HepG2 (cell line): ENCODE results near the gene SELENOV. TPM values are rescaled to one million over a fixed set of nuclear protein-coding genes. Genes with fewer than 3 reads are reported as not detected.

Source experiments
- ATAC-seq: fragments of 200-7000 bp; cut with Tn5 transposase; 3 replicates; pipeline ENCODE4 v1.9.1; 2020; ENCODE audit warnings: mild to moderate bottlenecking, moderate library complexity
- BruUV-seq: library from RNA; stranded (reverse); fragments of 400-500 nt; replicated peaks from 2 replicates; lab custom pipeline; 2021; lab: Mats Ljungman, UMichigan
- CTCF ChIA-PET: fragments of 300-600 bp; formaldehyde crosslinking; extraction: SDS; loops from one replicate; lab custom pipeline; 2021; ENCODE audit warnings: low total read pairs, inconsistent platforms, low intra/inter-chr PET ratio; lab: Yijun Ruan, JAX
- POLR2A ChIA-PET: fragments of 350-600 bp; sonication (Branson Sonifier 250); formaldehyde crosslinking; loops from one replicate; lab custom pipeline; 2020; ENCODE audit warnings: antibody characterized with exemption, inconsistent platforms; lab: Yijun Ruan, JAX
- DNase-seq: peaks from one replicate; pipeline ENCODE4 v3.0.0-alpha.2; 2015; ENCODE audit warnings: low spot score
- FAIRE-seq: peaks from 3 replicates; lab custom pipeline; 2011; peaks lifted over from hg19 to GRCh38; lab: Jason Lieb, UNC
- H2AFZ ChIP-seq: one replicate; pipeline ENCODE4 v1.6.1; 2011; ENCODE audit warnings: low read length, inconsistent platforms
- H3K27ac ChIP-seq: fragments of 300-600 bp; 3 replicates; pipeline ENCODE4 v1.8.0; 2011; ENCODE audit warnings: mixed run types, mild to moderate bottlenecking, mixed read lengths, low read length, inconsistent platforms; ENCODE audit not compliant: insufficient read depth; ENCODE audit errors: extremely low read length
- H3K27me3 ChIP-seq, 2 experiments: fragments of 200-600 bp in 1 of 2; 2 replicates in 1 of 2; 3 replicates in 1 of 2; pipeline versions ENCODE4 v1.6.0 to v1.8.0; 2011; ENCODE audit warnings: low read length in 2 of 2, mild to moderate bottlenecking in 2 of 2, moderate library complexity in 2 of 2, inconsistent platforms in 1 of 2; ENCODE audit not compliant: insufficient read depth in 2 of 2, control insufficient read depth in 1 of 2
- H3K36me3 ChIP-seq, 2 experiments: fragments of 200-600 bp in 1 of 2; replicated peaks in 1 of 2; 2 replicates in 1 of 2; 3 replicates in 1 of 2; pipeline versions ENCODE4 v1.5.1 to v1.8.0; 2011; ENCODE audit warnings: low read length in 2 of 2, inconsistent platforms in 1 of 2; ENCODE audit not compliant: insufficient read depth in 2 of 2, control insufficient read depth in 1 of 2
- H3K4me1 ChIP-seq: 2 replicates; pipeline ENCODE4 v1.5.1; 2012; ENCODE audit warnings: low read length, inconsistent platforms; ENCODE audit not compliant: insufficient read depth
- H3K4me2 ChIP-seq: 2 replicates; pipeline ENCODE4 v1.6.0; 2011; ENCODE audit warnings: low read depth, low read length, inconsistent platforms
- H3K4me3 ChIP-seq, 3 experiments: fragments of 200-600 bp in 1 of 3; sonication (generic), shearing (Covaris generic) in 1 of 3; replicated peaks in 1 of 3; 2 replicates each; pipeline ENCODE4 v1.5.1; 2011 to 2016; ENCODE audit warnings: low read length in 3 of 3, inconsistent platforms in 2 of 3, low read depth in 2 of 3, mild to moderate bottlenecking in 2 of 3, control low read depth in 1 of 3, mixed read lengths in 1 of 3; ENCODE audit not compliant: insufficient read depth in 1 of 3
- H3K79me2 ChIP-seq: one replicate; pipeline ENCODE4 v1.6.1; 2011; ENCODE audit warnings: low read length, inconsistent platforms; ENCODE audit not compliant: insufficient read depth
- H3K9ac ChIP-seq: 2 replicates; pipeline ENCODE4 v1.6.0; 2011; ENCODE audit warnings: mild to moderate bottlenecking, low read depth, low read length, inconsistent platforms; ENCODE audit not compliant: insufficient read depth
- H3K9me3 ChIP-seq: 2 replicates; pipeline ENCODE4 v1.5.1; 2012; ENCODE audit warnings: mild to moderate bottlenecking, low read length
- H4K20me1 ChIP-seq: 2 replicates; pipeline ENCODE4 v1.6.0; 2011; ENCODE audit warnings: inconsistent platforms, mild to moderate bottlenecking, low read length, moderate library complexity; ENCODE audit not compliant: insufficient read depth
- CBX2 ChIP-seq, 2 experiments: fragments of 200-600 bp in 1 of 2; sonication (generic); formaldehyde crosslinking in 1 of 2; IDR thresholded peaks; 2 replicates each; pipeline versions ENCODE4 v1.7.0 to v1.8.1; 2018 to 2022; ENCODE audit warnings: low read depth in 2 of 2, low read length in 1 of 2, mild to moderate bottlenecking in 1 of 2, missing genetic modification reagents in 1 of 2
- GATAD2A ChIP-seq: IDR thresholded peaks from 2 replicates; pipeline ENCODE4 v1.6.1; 2016
- HNF1B ChIP-seq: sonication (generic); formaldehyde crosslinking; IDR thresholded peaks from 2 replicates; pipeline ENCODE4 v1.5.1; 2020; ENCODE audit warnings: mild to moderate bottlenecking, moderate library complexity, missing genetic modification reagents
- KAT8 ChIP-seq: IDR thresholded peaks from 2 replicates; pipeline ENCODE4 v1.6.1; 2016; ENCODE audit warnings: missing genetic modification reagents, missing compliant biosample characterization
- SRSF4 ChIP-seq: fragments of 200-400 bp; formaldehyde crosslinking; IDR thresholded peaks from one replicate; pipeline ENCODE4 v1.6.1; 2018; ENCODE audit warnings: mild to moderate bottlenecking, low read depth, low read length, moderate library complexity; ENCODE audit not compliant: poor library complexity, severe bottlenecking
- TFDP2 ChIP-seq: sonication (generic); formaldehyde crosslinking; IDR thresholded peaks from 2 replicates; pipeline ENCODE4 v1.4.0; 2020; ENCODE audit warnings: missing genetic modification reagents
- THAP8 ChIP-seq: sonication (generic); formaldehyde crosslinking; IDR thresholded peaks from 2 replicates; pipeline ENCODE4 v1.5.1; 2020; ENCODE audit warnings: missing genetic modification reagents, mild to moderate bottlenecking, borderline replicate concordance
- UBTF ChIP-seq: sonication (generic); formaldehyde crosslinking; IDR thresholded peaks from 2 replicates; pipeline ENCODE4 v1.4.0; 2020; ENCODE audit warnings: mild to moderate bottlenecking, missing genetic modification reagents
- ZBTB1 ChIP-seq: sonication (generic); formaldehyde crosslinking; IDR thresholded peaks from 2 replicates; pipeline ENCODE4 v1.4.0; 2020; ENCODE audit warnings: missing genetic modification reagents, borderline replicate concordance
- ZBTB3 ChIP-seq: sonication (generic); formaldehyde crosslinking; IDR thresholded peaks from 2 replicates; pipeline ENCODE4 v1.4.0; 2020; ENCODE audit warnings: low read depth, mild to moderate bottlenecking, moderate library complexity, missing genetic modification reagents, borderline replicate concordance
- ZBTB43 ChIP-seq: sonication (generic); formaldehyde crosslinking; conservative IDR thresholded peaks from 2 replicates; pipeline ENCODE4 v1.4.0; 2020; ENCODE audit warnings: missing genetic modification reagents
- ZNF251 ChIP-seq: sonication (generic); formaldehyde crosslinking; IDR thresholded peaks from 2 replicates; pipeline ENCODE4 v1.9.0; 2021; ENCODE audit warnings: mild to moderate bottlenecking, missing genetic modification reagents
- ZNF432 ChIP-seq: sonication (generic); formaldehyde crosslinking; IDR thresholded peaks from 2 replicates; pipeline ENCODE4 v1.5.0; 2020; ENCODE audit warnings: missing genetic modification reagents, mild to moderate bottlenecking, borderline replicate concordance
- ZNF563 ChIP-seq: sonication (generic); formaldehyde crosslinking; IDR thresholded peaks from 2 replicates; pipeline ENCODE4 v1.8.0; 2022; ENCODE audit warnings: mild to moderate bottlenecking, moderate library complexity, missing genetic modification reagents
- ZNF589 ChIP-seq: sonication (generic); formaldehyde crosslinking; conservative IDR thresholded peaks from 2 replicates; pipeline ENCODE4 v1.8.0; 2022; ENCODE audit warnings: mild to moderate bottlenecking, moderate library complexity, missing genetic modification reagents
- ZNF781 ChIP-seq: sonication (generic); formaldehyde crosslinking; IDR thresholded peaks from 2 replicates; pipeline ENCODE4 v1.5.1; 2020; ENCODE audit warnings: borderline replicate concordance, mild to moderate bottlenecking, missing genetic modification reagents; ENCODE audit errors: not compliant biosample characterization
- WGBS: methylation state at CpG from one replicate; pipeline ENCODE4 v1.1.6; 2017; ENCODE audit warnings: low lambda C conversion rate; 5-methylcytosine and 5-hydroxymethylcytosine counted together
- in situ Hi-C: cut with HindIII; loops from 2 replicates; pipeline ENCODE4 v1.10.0; 2017; ENCODE audit warnings: low pct_unique_long_range_greater_than_20kb; ENCODE audit not compliant: extremely low pct_ligation_motif_present
- intact Hi-C: fragments of 100-400 bp; cut with micrococcal nuclease; formaldehyde crosslinking; loops from one replicate; pipeline ENCODE4 v1.10.0; 2022; ENCODE audit not compliant: unreplicated experiment
- polyA plus RNA-seq, 8 experiments: library from polyadenylated mRNA; depleted of rRNA in 3 of 8; stranded (reverse) in 7 of 8; unstranded in 1 of 8; fragments of >200 nt; fragmentation: Illumina TruSeq in 4 of 8; extraction: Trizol in 4 of 8; gene quantifications; 2 replicates each; pipeline versions ENCODE4 v1.2.1 to v1.2.3, GENCODE V29; 2011 to 2016; ENCODE audit warnings: low read depth in 4 of 8, missing spikeins in 1 of 8, mixed read lengths in 1 of 8; ENCODE audit not compliant: insufficient read depth in 1 of 8
- total RNA-seq, 5 experiments: library from RNA; depleted of rRNA; stranded (reverse); fragments of >200 nt; fragmentation: Illumina TruSeq; extraction: Trizol; gene quantifications; 2 replicates each; pipeline ENCODE4 v1.2.3, GENCODE V29; 2016; ENCODE audit warnings: low read depth in 1 of 5

The SELENOV gene
- total and polyA plus RNA-seq, 2 of the 13 experiments (the other 11 are each of a cell fraction or from before 2014, with no cell fraction given) = not detected

GRCh38 chr19:39481229-39481545 lies 33.8 kb upstream of the SELENOV start (continued):
- TF ChIP-seq ZNF589 (no peak), CBX2 (IDR thresholded peaks at IDR 0.05; ENCODE audit: low read depth, low read length) (no peak), CBX2 (CRISPR knock-in tag; IDR thresholded peaks at IDR 0.05; ENCODE audit: low read depth) (no peak)

GRCh38 chr19:39481676-39482075 lies 33.3 kb upstream of the SELENOV start:
- Histone ChIP-seq H3K9ac (peak overlapping the region; percentile 99), H3K4me2 (peak overlapping the region; percentile 87), H3K4me3 (peak overlapping the region; percentile 84 to 96 (median 94)), H4K20me1 (no peaks in the 10 kb centered on the region), H3K36me3 (peaks cover 14 to 35% of the 10 kb centered on the region in 2 experiments; a peak in 4 of 5 replicates), H2AFZ (no peak overlapping the region), H3K9me3 (no peaks in the 10 kb centered on the region), H3K27ac (peak overlapping the region; percentile 89), H3K4me1 (peaks cover 25% of the 10 kb centered on the region), H3K27me3 (no peaks in the 10 kb centered on the region; a peak in 1 of 5 replicates), H3K79me2 (peaks cover 18% of the 10 kb centered on the region)
- no peak for ATAC-seq
- in situ Hi-C loops (no loop called here), intact Hi-C loops (no loop called here)
- WGBS = 34% methylated on average over 10 of the region's 11 CpGs
- no peak for FAIRE-seq
- CTCF ChIA-PET = no interaction called here
- no peak for DNase-seq
- BruUV-seq = no TSS peak
- POLR2A ChIA-PET = no interaction called here
- no peak for TF ChIP-seq ZBTB3 (CRISPR knock-in tag)
- no peak for TF ChIP-seq UBTF (CRISPR knock-in tag)
- TF ChIP-seq SRSF4 = no peak
- TF ChIP-seq ZNF781 (CRISPR knock-in tag) = no peak
- TF ChIP-seq HNF1B (CRISPR knock-in tag) = no peak
- TF ChIP-seq ZBTB1 (CRISPR knock-in tag) = no peak
- TF ChIP-seq ZBTB43 = no peak
- TF ChIP-seq KAT8 (CRISPR knock-in tag) = no peak
- TF ChIP-seq THAP8 (CRISPR knock-in tag) = no peak
- no peak for TF ChIP-seq GATAD2A (CRISPR knock-in tag)
- no peak for TF ChIP-seq ZNF432 (CRISPR knock-in tag)
- TF ChIP-seq ZNF563 = no peak
- TF ChIP-seq TFDP2 (CRISPR knock-in tag) = no peak
- TF ChIP-seq ZNF251 (CRISPR knock-in tag) = no peak
